Neural cell (in vitro differentiated cells): ENCODE results near the gene PRDX6. TPM values are rescaled to one million over a fixed set of nuclear protein-coding genes. Genes with fewer than 3 reads are reported as not detected.

ENCODE experiments used
- H2AFZ ChIP-seq: fragments of 200-600, 300-800 bp; sonication (generic), shearing (Covaris generic); 2 replicates; pipeline ENCODE4 v1.6.0; 2014; ENCODE audit warnings: low read depth, mild to moderate bottlenecking, antibody characterized with exemption, low read length, moderate library complexity
- H3F3A ChIP-seq: fragments of 200-600 bp; shearing (Covaris generic); 2 replicates; pipeline ENCODE4 v1.6.1; 2016; ENCODE audit warnings: mild to moderate bottlenecking, moderate library complexity, mixed read lengths, antibody characterized with exemption, low read length; ENCODE audit not compliant: insufficient read depth, poor library complexity, severe bottlenecking
- H3K27ac ChIP-seq: fragments of 200-600, 300-800 bp; sonication (generic), shearing (Covaris generic); 2 replicates; pipeline ENCODE4 v1.5.1; 2014; ENCODE audit warnings: mild to moderate bottlenecking, low read length, moderate library complexity
- H3K27me3 ChIP-seq: fragments of 300-800, 200-600 bp; sonication (generic), shearing (Covaris generic); 2 replicates; pipeline ENCODE4 v1.6.0; 2014; ENCODE audit warnings: mild to moderate bottlenecking, low read depth, low read length, moderate library complexity; ENCODE audit not compliant: insufficient read depth
- H3K36me3 ChIP-seq: fragments of 300-800, 200-600 bp; sonication (generic), shearing (Covaris generic); 2 replicates; pipeline ENCODE4 v1.5.1; 2014; ENCODE audit warnings: mild to moderate bottlenecking, antibody characterized with exemption, low read length, moderate library complexity; ENCODE audit not compliant: insufficient read depth
- H3K4me2 ChIP-seq: fragments of 300-800, 200-600 bp; sonication (generic), shearing (Covaris generic); 2 replicates; pipeline ENCODE4 v1.6.0; 2014; ENCODE audit warnings: mild to moderate bottlenecking, low read length
- H3K4me3 ChIP-seq: fragments of 300-800, 200-600 bp; sonication (generic), shearing (Covaris generic); 2 replicates; pipeline ENCODE4 v1.5.1; 2014; ENCODE audit warnings: mild to moderate bottlenecking, low read length, moderate library complexity
- H3K79me2 ChIP-seq: fragments of 200-600 bp; shearing (Covaris generic); replicated peaks from 2 replicates; pipeline ENCODE4 v1.6.0; 2014; ENCODE audit warnings: mild to moderate bottlenecking, low read length, moderate library complexity; ENCODE audit not compliant: insufficient read depth
- H3K9ac ChIP-seq: fragments of 300-800, 200-600 bp; sonication (generic), shearing (Covaris generic); 2 replicates; pipeline ENCODE4 v1.6.1; 2016; ENCODE audit warnings: mild to moderate bottlenecking, low read length, mixed read lengths
- H3K9me2 ChIP-seq: fragments of 200-600 bp; shearing (Covaris generic); 2 replicates; pipeline ENCODE4 v1.6.1; 2016; ENCODE audit warnings: mild to moderate bottlenecking, low read length, mixed read lengths; ENCODE audit not compliant: insufficient read depth
- H3K9me3 ChIP-seq: fragments of 200-600, 300-800 bp; sonication (generic), shearing (Covaris generic); 2 replicates; pipeline ENCODE4 v1.6.1; 2016; ENCODE audit warnings: mild to moderate bottlenecking, mixed run types, low read length, moderate library complexity, mixed read lengths
- H4K20me1 ChIP-seq: fragments of 200-600 bp; shearing (Covaris generic); 2 replicates; pipeline ENCODE4 v1.6.1; 2016; ENCODE audit warnings: mild to moderate bottlenecking, mixed run types; ENCODE audit not compliant: insufficient read depth
- EP300 ChIP-seq: fragments of 450-650 bp; conservative IDR thresholded peaks from 2 replicates; pipeline ENCODE4 v1.6.1; 2014; ENCODE audit warnings: antibody characterized with exemption, mild to moderate bottlenecking, moderate library complexity; ENCODE audit not compliant: poor library complexity, severe bottlenecking
- EZH2 ChIP-seq: fragments of 200-600, 300-800 bp; shearing (Covaris generic), sonication (generic); IDR thresholded peaks from 2 replicates; pipeline ENCODE4 v1.6.1; 2014; ENCODE audit warnings: antibody characterized with exemption, low read length, borderline replicate concordance, mild to moderate bottlenecking; ENCODE audit not compliant: insufficient read depth, poor library complexity, severe bottlenecking
- MXI1 ChIP-seq: fragments of 450-650 bp; conservative IDR thresholded peaks from 2 replicates; pipeline ENCODE4 v1.6.1; 2014; ENCODE audit warnings: antibody characterized with exemption, mild to moderate bottlenecking; ENCODE audit not compliant: poor library complexity, severe bottlenecking
- POLR2AphosphoS5 ChIP-seq: IDR thresholded peaks from 2 replicates; pipeline ENCODE4 v1.6.1; 2012
- RAD21 ChIP-seq: fragments of 450-650 bp; conservative IDR thresholded peaks from 2 replicates; pipeline ENCODE4 v1.6.1; 2014; ENCODE audit warnings: antibody characterized with exemption, mild to moderate bottlenecking, moderate library complexity
- SMC3 ChIP-seq: fragments of 450-650 bp; conservative IDR thresholded peaks from 2 replicates; pipeline ENCODE4 v1.6.1; 2014; ENCODE audit warnings: antibody characterized with exemption, mild to moderate bottlenecking, moderate library complexity; ENCODE audit not compliant: poor library complexity
- TAF1 ChIP-seq: IDR thresholded peaks from 2 replicates; pipeline ENCODE4 v1.6.1; 2012; ENCODE audit warnings: low read depth
- polyA plus RNA-seq: library from polyadenylated mRNA; depleted of rRNA; stranded (reverse); fragments of >200 nt; gene quantifications from 2 replicates; pipeline ENCODE4 v1.2.3, GENCODE V29; 2014
- TF ChIP-seq, protein P1 (sequence below): fragments of 450-650 bp; IDR thresholded peaks from 2 replicates; pipeline ENCODE4 v1.5.1; 2014; ENCODE audit warnings: antibody characterized with exemption, mild to moderate bottlenecking, moderate library complexity; ENCODE audit not compliant: poor library complexity, severe bottlenecking
- TF ChIP-seq, protein P2 (sequence below): IDR thresholded peaks from 2 replicates; pipeline ENCODE4 v1.6.1; 2012; ENCODE audit warnings: borderline replicate concordance

Gene PRDX6
- polyA plus RNA-seq, 1 donor from 2014 or later: 118 TPM

DNA sequence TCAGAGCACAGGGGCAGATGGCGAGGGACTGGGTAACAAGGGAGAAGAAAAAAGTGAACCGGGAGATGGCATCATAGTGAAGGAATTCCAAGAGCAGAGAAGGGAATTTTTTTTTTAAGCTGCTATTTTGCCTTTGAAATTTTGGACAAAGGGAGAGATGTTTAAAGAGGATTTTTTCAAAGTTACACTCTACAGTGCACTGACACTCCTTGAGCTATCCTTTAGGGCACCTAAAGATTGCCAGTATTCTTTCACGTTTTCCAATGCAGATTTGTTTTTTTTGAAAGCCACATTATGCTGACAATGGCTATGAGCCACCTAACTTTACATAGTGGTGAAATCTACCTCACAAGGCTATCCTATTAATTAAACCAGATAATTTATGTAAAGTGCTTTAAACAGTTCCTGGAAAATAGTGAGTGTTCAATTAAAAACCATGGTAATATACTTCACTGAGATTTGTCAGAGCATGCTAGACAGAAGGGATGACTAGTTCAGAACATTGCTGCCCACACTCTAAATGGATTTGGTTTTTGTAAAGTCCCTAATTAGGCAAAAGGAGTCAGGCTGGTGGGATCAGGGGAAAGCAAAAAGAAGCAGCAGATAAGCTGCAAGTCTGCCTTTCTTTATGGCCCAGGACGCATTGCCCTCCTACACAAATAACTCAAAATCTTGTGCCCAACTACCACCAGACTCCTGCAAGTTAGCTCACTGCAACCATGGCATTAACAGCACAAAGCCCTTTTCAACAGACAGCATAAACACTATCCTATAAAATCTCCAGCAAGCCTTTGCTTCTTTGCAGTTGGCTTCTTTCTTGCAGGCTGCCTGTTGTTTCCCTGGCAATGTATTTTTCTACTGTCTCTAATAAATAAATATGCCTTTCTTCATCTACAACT is 53.9 kb downstream of the PRDX6 start:
- no peak overlapping the region for H2AFZ ChIP-seq

DNA sequence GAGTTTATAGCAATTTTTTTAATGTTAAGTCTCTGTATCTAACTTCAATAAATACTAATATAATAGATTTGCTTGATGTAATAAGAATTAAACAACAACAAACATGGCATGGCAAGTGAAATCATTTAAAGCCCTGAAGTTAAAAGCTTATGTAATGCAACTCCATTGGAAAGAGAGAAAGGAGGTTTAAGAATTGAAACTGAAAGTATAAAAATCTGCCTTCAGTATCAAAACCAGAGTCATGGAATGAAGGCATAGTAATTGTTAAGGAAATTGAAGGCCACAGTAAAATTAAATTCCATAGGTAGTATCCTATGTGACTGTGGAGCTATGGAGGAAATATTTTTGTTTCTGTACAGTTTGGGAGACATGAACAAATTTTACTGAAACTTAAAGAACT is 55.1 kb downstream of the PRDX6 start:
- Histone ChIP-seq H3K27ac (no peak overlapping the region), H3K4me3 (no peak overlapping the region), H3K36me3 (no peaks in the 10 kb centered on the region), H3K9ac (no peak overlapping the region), H3K9me3 (no peaks in the 10 kb centered on the region), H3K79me2 (no peaks in the 10 kb centered on the region), H4K20me1 (no peaks in the 10 kb centered on the region), H3F3A (no peaks in the 10 kb centered on the region), H2AFZ (no peak overlapping the region), H3K27me3 (no peaks in the 10 kb centered on the region), H3K9me2 (no peaks in the 10 kb centered on the region), H3K4me2 (no peak overlapping the region)
- TF ChIP-seq, protein P1, sequence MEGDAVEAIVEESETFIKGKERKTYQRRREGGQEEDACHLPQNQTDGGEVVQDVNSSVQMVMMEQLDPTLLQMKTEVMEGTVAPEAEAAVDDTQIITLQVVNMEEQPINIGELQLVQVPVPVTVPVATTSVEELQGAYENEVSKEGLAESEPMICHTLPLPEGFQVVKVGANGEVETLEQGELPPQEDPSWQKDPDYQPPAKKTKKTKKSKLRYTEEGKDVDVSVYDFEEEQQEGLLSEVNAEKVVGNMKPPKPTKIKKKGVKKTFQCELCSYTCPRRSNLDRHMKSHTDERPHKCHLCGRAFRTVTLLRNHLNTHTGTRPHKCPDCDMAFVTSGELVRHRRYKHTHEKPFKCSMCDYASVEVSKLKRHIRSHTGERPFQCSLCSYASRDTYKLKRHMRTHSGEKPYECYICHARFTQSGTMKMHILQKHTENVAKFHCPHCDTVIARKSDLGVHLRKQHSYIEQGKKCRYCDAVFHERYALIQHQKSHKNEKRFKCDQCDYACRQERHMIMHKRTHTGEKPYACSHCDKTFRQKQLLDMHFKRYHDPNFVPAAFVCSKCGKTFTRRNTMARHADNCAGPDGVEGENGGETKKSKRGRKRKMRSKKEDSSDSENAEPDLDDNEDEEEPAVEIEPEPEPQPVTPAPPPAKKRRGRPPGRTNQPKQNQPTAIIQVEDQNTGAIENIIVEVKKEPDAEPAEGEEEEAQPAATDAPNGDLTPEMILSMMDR: no peak
- TF ChIP-seq POLR2AphosphoS5 (no peak), EP300 (no peak), EZH2 (no peak)

More for the DNA sequence above, 53.9 kb downstream of the PRDX6 start:
- H3K27ac ChIP-seq: no peak overlapping the region
- H3F3A ChIP-seq: no peaks in the 10 kb centered on the region
- TF ChIP-seq, protein P2, sequence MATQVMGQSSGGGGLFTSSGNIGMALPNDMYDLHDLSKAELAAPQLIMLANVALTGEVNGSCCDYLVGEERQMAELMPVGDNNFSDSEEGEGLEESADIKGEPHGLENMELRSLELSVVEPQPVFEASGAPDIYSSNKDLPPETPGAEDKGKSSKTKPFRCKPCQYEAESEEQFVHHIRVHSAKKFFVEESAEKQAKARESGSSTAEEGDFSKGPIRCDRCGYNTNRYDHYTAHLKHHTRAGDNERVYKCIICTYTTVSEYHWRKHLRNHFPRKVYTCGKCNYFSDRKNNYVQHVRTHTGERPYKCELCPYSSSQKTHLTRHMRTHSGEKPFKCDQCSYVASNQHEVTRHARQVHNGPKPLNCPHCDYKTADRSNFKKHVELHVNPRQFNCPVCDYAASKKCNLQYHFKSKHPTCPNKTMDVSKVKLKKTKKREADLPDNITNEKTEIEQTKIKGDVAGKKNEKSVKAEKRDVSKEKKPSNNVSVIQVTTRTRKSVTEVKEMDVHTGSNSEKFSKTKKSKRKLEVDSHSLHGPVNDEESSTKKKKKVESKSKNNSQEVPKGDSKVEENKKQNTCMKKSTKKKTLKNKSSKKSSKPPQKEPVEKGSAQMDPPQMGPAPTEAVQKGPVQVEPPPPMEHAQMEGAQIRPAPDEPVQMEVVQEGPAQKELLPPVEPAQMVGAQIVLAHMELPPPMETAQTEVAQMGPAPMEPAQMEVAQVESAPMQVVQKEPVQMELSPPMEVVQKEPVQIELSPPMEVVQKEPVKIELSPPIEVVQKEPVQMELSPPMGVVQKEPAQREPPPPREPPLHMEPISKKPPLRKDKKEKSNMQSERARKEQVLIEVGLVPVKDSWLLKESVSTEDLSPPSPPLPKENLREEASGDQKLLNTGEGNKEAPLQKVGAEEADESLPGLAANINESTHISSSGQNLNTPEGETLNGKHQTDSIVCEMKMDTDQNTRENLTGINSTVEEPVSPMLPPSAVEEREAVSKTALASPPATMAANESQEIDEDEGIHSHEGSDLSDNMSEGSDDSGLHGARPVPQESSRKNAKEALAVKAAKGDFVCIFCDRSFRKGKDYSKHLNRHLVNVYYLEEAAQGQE: no peak
- TF ChIP-seq TAF1: no peak
- TF ChIP-seq EP300: no peak
- TF ChIP-seq, protein P1: no peak
- no peak for TF ChIP-seq EZH2
- TF ChIP-seq MXI1: no peak
- no peak for TF ChIP-seq RAD21
- no peak for TF ChIP-seq POLR2AphosphoS5
- no peak for TF ChIP-seq SMC3
- H3K9ac ChIP-seq: no peak overlapping the region
- H3K79me2 ChIP-seq: no peaks in the 10 kb centered on the region
- no peaks in the 10 kb centered on the region for H3K9me3 ChIP-seq
- no peak overlapping the region for H3K4me3 ChIP-seq
- H3K4me2 ChIP-seq: no peak overlapping the region
- H3K9me2 ChIP-seq: no peaks in the 10 kb centered on the region
- H3K27me3 ChIP-seq: no peaks in the 10 kb centered on the region
- H3K36me3 ChIP-seq: no peaks in the 10 kb centered on the region
- no peaks in the 10 kb centered on the region for H4K20me1 ChIP-seq
